ENCODE results near the gene SERINC5.

SERINC5 gene

GRCh38 chr5:80170117-80170535 is 85.7 kb downstream of the SERINC5 start:
- no peak for TF ChIP-seq CTCF (IDR thresholded peaks at IDR 0.05; ENCODE audit: borderline replicate concordance, control extremely low read depth, extremely low read depth, insufficient read depth, missing control alignments)
- in situ Hi-C loops (cut with MboI; ENCODE audit: low sequenced_read_pairs, unreplicated experiment): no loop called here
- DNase-seq (ENCODE audit: low spot score): no peak

DNA sequence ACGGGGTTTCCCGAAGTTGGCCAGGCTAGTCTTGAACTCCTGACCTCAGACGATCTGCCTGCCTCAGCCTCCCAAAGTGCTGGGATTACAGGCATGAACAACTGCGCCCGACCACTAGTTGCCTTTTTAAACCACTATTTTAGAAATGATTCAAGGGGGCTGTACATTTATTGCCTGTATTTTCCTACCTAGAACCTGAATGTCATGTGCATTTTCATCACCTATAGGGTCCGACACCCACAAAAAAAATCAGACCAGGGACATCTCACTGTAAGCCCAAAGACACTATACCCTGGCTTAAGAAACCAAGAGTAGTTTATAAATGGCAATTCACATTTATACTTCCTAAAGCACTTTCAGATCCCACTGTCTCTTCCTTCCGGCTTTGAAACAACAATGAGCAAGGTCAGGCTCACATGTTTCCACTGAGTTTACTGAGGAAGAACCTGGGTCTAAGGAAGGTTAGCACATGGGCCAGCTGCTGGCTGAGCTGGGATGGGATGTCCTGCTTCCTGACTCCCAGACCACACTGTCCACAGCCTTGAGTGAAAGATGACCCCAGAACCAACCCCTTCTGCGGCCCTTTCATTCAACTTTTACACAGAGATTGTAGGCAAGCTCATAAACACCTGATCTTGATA is 87.3 kb downstream of the SERINC5 start:
- in situ Hi-C loops (cut with MboI; ENCODE audit: low sequenced_read_pairs, unreplicated experiment): no loop called here
- TF ChIP-seq CTCF (IDR thresholded peaks at IDR 0.05; ENCODE audit: borderline replicate concordance, control extremely low read depth, extremely low read depth, insufficient read depth, missing control alignments): no peak
- DNase-seq (ENCODE audit: low spot score): no peak

DNA sequence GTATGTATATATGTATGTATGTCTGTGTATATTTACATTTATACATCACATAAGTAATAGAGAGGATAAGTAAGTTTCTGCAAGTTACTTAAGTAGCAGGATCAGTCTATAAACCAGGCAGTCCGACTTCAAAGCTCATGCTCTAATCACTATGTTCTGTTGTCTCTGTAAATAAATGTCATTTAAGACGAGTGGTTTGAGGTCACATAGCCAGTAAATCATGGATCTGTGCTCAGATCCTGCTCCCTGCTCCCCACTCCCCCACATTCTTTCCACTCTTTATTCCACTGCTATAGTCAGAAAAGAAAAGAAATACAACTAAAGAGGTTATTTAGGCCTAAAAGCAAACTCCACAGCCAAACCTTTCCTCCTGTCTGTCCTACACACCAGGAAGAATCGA is 90.4 kb downstream of the SERINC5 start:
- DNase-seq (ENCODE audit: low spot score): no peak
- in situ Hi-C loops (cut with MboI; ENCODE audit: low sequenced_read_pairs, unreplicated experiment): no loop called here
- TF ChIP-seq CTCF (IDR thresholded peaks at IDR 0.05; ENCODE audit: borderline replicate concordance, control extremely low read depth, extremely low read depth, insufficient read depth, missing control alignments): no peak

DNA sequence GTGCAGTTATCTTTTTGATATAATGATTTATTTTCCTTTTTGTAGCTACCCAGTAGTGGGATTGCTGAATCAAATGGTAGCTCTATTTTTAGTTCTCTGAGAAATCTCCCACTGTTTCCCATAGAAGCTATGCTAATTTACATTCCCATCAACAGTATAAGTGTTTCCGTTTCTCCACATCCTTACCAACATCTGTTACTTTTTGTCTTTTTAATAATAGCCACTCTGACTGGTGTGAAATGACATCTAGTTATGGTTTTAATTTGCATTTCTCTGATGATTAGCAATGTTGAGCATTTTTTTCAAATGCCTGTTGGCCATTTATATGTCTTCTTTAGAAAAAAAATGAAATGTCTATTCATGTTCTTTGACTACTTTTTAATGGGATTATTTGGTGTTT is 94.7 kb downstream of the SERINC5 start:
- TF ChIP-seq CTCF (IDR thresholded peaks at IDR 0.05; ENCODE audit: borderline replicate concordance, control extremely low read depth, extremely low read depth, insufficient read depth, missing control alignments): no peak

GRCh38 chr5:80160242-80160641 is 95.6 kb downstream of the SERINC5 start:
- in situ Hi-C loops (cut with MboI; ENCODE audit: low sequenced_read_pairs, unreplicated experiment): no loop called here
- no peak for DNase-seq (ENCODE audit: low spot score)
- TF ChIP-seq CTCF (IDR thresholded peaks at IDR 0.05; ENCODE audit: borderline replicate concordance, control extremely low read depth, extremely low read depth, insufficient read depth, missing control alignments): no peak

More for the DNA sequence above, 94.7 kb downstream of the SERINC5 start:
- in situ Hi-C loops (cut with MboI; ENCODE audit: low sequenced_read_pairs, unreplicated experiment): no loop called here
- no peak for DNase-seq (ENCODE audit: low spot score)

GRCh38 chr5:80159133-80159815 is 96.6 kb downstream of the SERINC5 start:
- no peak for TF ChIP-seq CTCF (IDR thresholded peaks at IDR 0.05; ENCODE audit: borderline replicate concordance, control extremely low read depth, extremely low read depth, insufficient read depth, missing control alignments)
- in situ Hi-C loops (cut with MboI; ENCODE audit: low sequenced_read_pairs, unreplicated experiment): no loop called here
- no peak for DNase-seq (ENCODE audit: low spot score)

All from GM13976 (cell line).